Mesothelial cell of epicardium (in vitro differentiated cells): ENCODE measurements around the gene PTP4A2. TPM values are rescaled to one million over a fixed set of nuclear protein-coding genes. Genes with fewer than 3 reads are reported as not detected.
A peak's percentile ranks its signal among the peaks of the same experiment; 100 is the strongest.

ENCODE experiments used
- DNase-seq, 2 experiments: peaks; one replicate each; pipeline ENCODE4 v3.0.0; 2021; ENCODE audit warnings: low spot score in 2 of 2; ENCODE audit not compliant: unreplicated experiment in 2 of 2
- H3K27ac Mint-ChIP-seq: 2 replicates; pipeline ENCODE4 v1.8.0; 2021; ENCODE audit warnings: mixed read lengths
- H3K27me3 Mint-ChIP-seq: 2 replicates; pipeline ENCODE4 v1.8.0; 2021; ENCODE audit warnings: low read depth, mixed read lengths
- H3K36me3 Mint-ChIP-seq: 2 replicates; pipeline ENCODE4 v1.8.0; 2021; ENCODE audit warnings: mixed read lengths
- H3K4me1 Mint-ChIP-seq: 2 replicates; pipeline ENCODE4 v1.8.0; 2021; ENCODE audit warnings: mixed read lengths
- H3K4me3 Mint-ChIP-seq: 2 replicates; pipeline ENCODE4 v1.8.0; 2021; ENCODE audit warnings: mild to moderate bottlenecking, moderate library complexity, mixed read lengths
- H3K9me3 Mint-ChIP-seq: 2 replicates; pipeline ENCODE4 v1.8.0; 2021; ENCODE audit warnings: mixed read lengths
- CTCF ChIP-seq: fragments of 200-600 bp; sonication (generic); IDR thresholded peaks from one replicate; pipeline ENCODE4 v1.5.0; 2021; ENCODE audit warnings: antibody characterized with exemption; ENCODE audit not compliant: unreplicated experiment
- total RNA-seq: library from RNA; stranded (reverse); gene quantifications from 3 replicates; pipeline ENCODE4 v1.2.1, GENCODE V29; 2021

PTP4A2 gene
- total RNA-seq, 1 donor from 2014 or later: 182 TPM

- peak overlapping the region; percentile 83 for H3K27ac Mint-ChIP-seq
- no peak for TF ChIP-seq CTCF
- DNase-seq: no peak
- H3K9me3 Mint-ChIP-seq: peaks cover 4% of the 10 kb centered on the region
- H3K4me3 Mint-ChIP-seq: no peak overlapping the region
- no peaks in the 10 kb centered on the region for H3K27me3 Mint-ChIP-seq
- peaks cover 50% of the 10 kb centered on the region for H3K4me1 Mint-ChIP-seq
- H3K36me3 Mint-ChIP-seq: peaks cover 10% of the 10 kb centered on the region
Measured at GRCh38 chr1:31923901-31924535, 14.2 kb downstream of the PTP4A2 start.

DNA sequence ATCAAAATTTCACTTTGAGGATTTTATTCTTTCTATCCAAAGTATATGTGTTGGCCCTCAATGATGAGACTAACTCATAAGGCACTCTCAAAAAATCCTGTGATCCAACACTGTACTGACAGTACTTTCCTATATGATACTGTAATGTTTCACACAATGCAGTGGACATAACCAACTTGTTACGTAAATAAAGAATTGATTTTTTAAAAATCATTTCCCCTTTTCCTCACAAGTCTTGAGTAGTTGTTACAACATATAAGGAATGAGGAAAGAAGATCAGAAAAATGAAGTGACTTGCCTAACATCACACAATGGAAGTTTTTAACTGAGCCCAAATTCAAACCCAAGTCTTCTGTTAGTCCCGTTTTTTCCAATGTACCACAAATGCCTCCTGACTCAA is 17.2 kb downstream of the PTP4A2 start:
- Mint-ChIP-seq H3K36me3 (peaks cover 21% of the 10 kb centered on the region), H3K27ac (peak overlapping the region; percentile 64), H3K4me3 (no peak overlapping the region), H3K4me1 (peaks cover 32% of the 10 kb centered on the region), H3K27me3 (no peaks in the 10 kb centered on the region), H3K9me3 (peaks cover 4% of the 10 kb centered on the region)
- no peak for DNase-seq
- TF ChIP-seq CTCF: no peak

- peaks cover 4% of the 10 kb centered on the region for H3K9me3 Mint-ChIP-seq
- no peaks in the 10 kb centered on the region for H3K27me3 Mint-ChIP-seq
- DNase-seq: no peak
- peaks cover 22% of the 10 kb centered on the region for H3K4me1 Mint-ChIP-seq
- TF ChIP-seq CTCF: no peak
- H3K27ac Mint-ChIP-seq: no peak overlapping the region
- H3K36me3 Mint-ChIP-seq: peaks cover 26% of the 10 kb centered on the region
- no peak overlapping the region for H3K4me3 Mint-ChIP-seq
Measured at GRCh38 chr1:31919591-31919990, 18.6 kb downstream of the PTP4A2 start.

DNA sequence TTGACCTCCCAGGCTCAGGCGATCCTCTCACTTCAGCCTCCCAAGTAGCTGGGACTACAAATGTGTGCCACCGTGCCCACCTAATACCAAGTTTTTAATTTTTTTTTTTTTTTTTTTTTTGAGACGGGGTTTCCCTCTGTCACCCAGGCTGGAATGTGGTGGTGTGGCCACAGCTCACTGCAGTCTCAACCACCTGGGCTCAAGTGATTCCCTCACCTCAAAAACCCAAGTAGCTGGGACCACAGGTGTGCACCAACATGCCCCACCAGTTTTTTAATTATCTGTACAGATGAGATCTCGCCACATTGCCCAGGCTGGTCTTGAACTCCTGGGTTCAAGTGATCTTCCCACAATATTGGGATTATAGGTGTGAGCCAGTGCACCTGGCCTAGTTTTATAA is 22.7 kb downstream of the PTP4A2 start:
- no peaks in the 10 kb centered on the region for H3K27me3 Mint-ChIP-seq

GRCh38 chr1:31913968-31914367 is 24.2 kb downstream of the PTP4A2 start:
- no peak overlapping the region for H3K27ac Mint-ChIP-seq

More for the DNA sequence above, 22.7 kb downstream of the PTP4A2 start:
- no peak for DNase-seq
- H3K36me3 Mint-ChIP-seq: peaks cover 39% of the 10 kb centered on the region
- H3K4me1 Mint-ChIP-seq: peaks cover 32% of the 10 kb centered on the region
- H3K9me3 Mint-ChIP-seq: peaks cover 8% of the 10 kb centered on the region
- no peak overlapping the region for H3K4me3 Mint-ChIP-seq
- TF ChIP-seq CTCF: no peak
- H3K27ac Mint-ChIP-seq: no peak overlapping the region

More at GRCh38 chr1:31913968-31914367, 24.2 kb downstream of the PTP4A2 start:
- peaks cover 41% of the 10 kb centered on the region for H3K36me3 Mint-ChIP-seq
- H3K4me1 Mint-ChIP-seq: peaks cover 38% of the 10 kb centered on the region
- no peaks in the 10 kb centered on the region for H3K27me3 Mint-ChIP-seq
- peaks cover 4% of the 10 kb centered on the region for H3K9me3 Mint-ChIP-seq
- H3K4me3 Mint-ChIP-seq: no peak overlapping the region
- TF ChIP-seq CTCF: no peak
- no peak for DNase-seq
